Measurements from ENCODE around the gene TMEM178B. TPM values are rescaled to one million over a fixed set of nuclear protein-coding genes. Genes with fewer than 3 reads are reported as not detected.

TMEM178B gene
- total and polyA plus RNA-seq, 2 experiments from 2014 or later = 0.24 to 0.30 TPM

GRCh38 chr7:141525973-141526514, 452.2 kb downstream of the TMEM178B start:
- Histone ChIP-seq H4K20me1 (ENCODE audit: insufficient read depth, poor library complexity, severe bottlenecking) (no peaks in the 10 kb centered on the region), H3K4me1 (ENCODE audit: insufficient read depth) (no peaks in the 10 kb centered on the region), H3K27ac (no peak overlapping the region), H3K36me3 (replicated peaks; ENCODE audit: insufficient read depth, low read depth) (no peaks in the 10 kb centered on the region), H2AFZ (no peak overlapping the region), H3K9me2 (replicated peaks; ENCODE audit: insufficient read depth) (no peaks in the 10 kb centered on the region), H3K4me2 (no peak overlapping the region), H3K79me2 (no peaks in the 10 kb centered on the region), H3K27me3 (no peaks in the 10 kb centered on the region), H3K4me3 (no peak overlapping the region), H3K9me3 (ENCODE audit: low read depth) (no peaks in the 10 kb centered on the region)
- TF ChIP-seq EZH2 (IDR thresholded peaks at IDR 0.05; ENCODE audit: borderline replicate concordance) = no peak
- TF ChIP-seq EZH2phosphoT487 (IDR thresholded peaks at IDR 0.05; ENCODE audit: low read depth, severe bottlenecking, unreplicated experiment) = no peak
- no peak for TF ChIP-seq CTCF (IDR thresholded peaks at IDR 0.05; ENCODE audit: poor library complexity)
- DNase-seq (ENCODE audit: low spot score) = no peak

- 88% methylated on average over 4 of the region's 4 CpGs for whole genome bisulfite sequencing (ENCODE audit: low lambda C conversion rate, missing lambda C conversion rate)
- Histone ChIP-seq H3K4me1 (ENCODE audit: insufficient read depth) (no peaks in the 10 kb centered on the region), H3K4me2 (no peak overlapping the region)
These were observed 453.2 kb downstream of the TMEM178B start for GRCh38 chr7:141527076-141527475.

GRCh38 chr7:141528399-141528798, 454.5 kb downstream of the TMEM178B start:
- DNase-seq (ENCODE audit: low spot score) = no peak
- Histone ChIP-seq H4K20me1 (ENCODE audit: insufficient read depth, poor library complexity, severe bottlenecking) (no peaks in the 10 kb centered on the region), H3K27ac (no peak overlapping the region), H3K27me3 (no peaks in the 10 kb centered on the region), H3K36me3 (replicated peaks; ENCODE audit: insufficient read depth, low read depth) (no peaks in the 10 kb centered on the region), H3K9me2 (replicated peaks; ENCODE audit: insufficient read depth) (no peaks in the 10 kb centered on the region), H3K9me3 (ENCODE audit: low read depth) (no peaks in the 10 kb centered on the region), H3K79me2 (no peaks in the 10 kb centered on the region), H3K4me2 (no peak overlapping the region), H3K4me3 (no peak overlapping the region), H2AFZ (no peak overlapping the region), H3K4me1 (ENCODE audit: insufficient read depth) (no peaks in the 10 kb centered on the region)
- 98% methylated on average over 3 of the region's 3 CpGs for WGBS (ENCODE audit: low lambda C conversion rate, missing lambda C conversion rate)
- TF ChIP-seq EZH2 (IDR thresholded peaks at IDR 0.05; ENCODE audit: borderline replicate concordance) (no peak), EZH2phosphoT487 (IDR thresholded peaks at IDR 0.05; ENCODE audit: low read depth, severe bottlenecking, unreplicated experiment) (no peak), CTCF (IDR thresholded peaks at IDR 0.05; ENCODE audit: poor library complexity) (no peak)

More at GRCh38 chr7:141527076-141527475, 453.2 kb downstream of the TMEM178B start:
- DNase-seq (ENCODE audit: low spot score) = no peak
- no peaks in the 10 kb centered on the region for H3K27me3 ChIP-seq
- H3K79me2 ChIP-seq = no peaks in the 10 kb centered on the region
- no peak for TF ChIP-seq EZH2 (IDR thresholded peaks at IDR 0.05; ENCODE audit: borderline replicate concordance)
- TF ChIP-seq EZH2phosphoT487 (IDR thresholded peaks at IDR 0.05; ENCODE audit: low read depth, severe bottlenecking, unreplicated experiment) = no peak
- no peak for TF ChIP-seq CTCF (IDR thresholded peaks at IDR 0.05; ENCODE audit: poor library complexity)
- H3K9me2 ChIP-seq (replicated peaks; ENCODE audit: insufficient read depth) = no peaks in the 10 kb centered on the region
- no peaks in the 10 kb centered on the region for H4K20me1 ChIP-seq (ENCODE audit: insufficient read depth, poor library complexity, severe bottlenecking)
- no peaks in the 10 kb centered on the region for H3K36me3 ChIP-seq (replicated peaks; ENCODE audit: insufficient read depth, low read depth)
- no peaks in the 10 kb centered on the region for H3K9me3 ChIP-seq (ENCODE audit: low read depth)
- no peak overlapping the region for H3K27ac ChIP-seq
- no peak overlapping the region for H2AFZ ChIP-seq
- H3K4me3 ChIP-seq = no peak overlapping the region

Small RNA genes lying within 50 kb of the gene (small RNA-seq; reads per million reads assigned to genes)
- not detected for gene AC006362.1
- gene RNU4-74P = not detected

Other genes starting within 250 kb of the TMEM178B start
- 38.5 and 42.0 TPM in 2 replicates for gene BRAF, start 149.1 kb upstream of the TMEM178B start, total RNA-seq
- 14.0 and 16.4 TPM in 2 replicates for gene BRAF, start 149.1 kb upstream of the TMEM178B start, polyA plus RNA-seq
- gene MRPS33, start 59.1 kb upstream of the TMEM178B start, total RNA-seq = 33.8 and 37.6 TPM in 2 replicates
- gene MRPS33, start 59.1 kb upstream of the TMEM178B start, polyA plus RNA-seq = 71.0 and 82.9 TPM in 2 replicates